ENCODE data around the gene DDX60. TPM values are rescaled to one million over a fixed set of nuclear protein-coding genes. Genes with fewer than 3 reads are reported as not detected.

DDX60 gene
- total RNA-seq (2021; ENCODE audit: unreplicated experiment): 10.1 TPM
- 1.8 TPM for polyA plus RNA-seq (2012; ENCODE audit: insufficient read length)
- percentile 53 among the genes with signal in this experiment for Bru-seq, nascent RNA
- BruChase-seq, experiment 1, labeled RNA remaining after a 2-hour chase: percentile 49 among the genes with signal in this experiment
- percentile 54 among the genes with signal in this experiment for BruChase-seq, experiment 2, labeled RNA remaining after a 6-hour chase
- long read RNA-seq, full-length matches to known transcripts: 15 of 23 reads
- long read RNA-seq, partial matches to known transcripts: 4 of 23 reads
- long read RNA-seq, other reads (novel, unspliced or antisense): 4 of 23 reads

GRCh38 chr4:168318266-168318895, at the start of gene DDX60:
Gene DDX60 (minus strand): TSS chr4:168318752. CDS start chr4:168311259, 7,493 bp downstream.
- Histone ChIP-seq H3K4me3 (ENCODE audit: low read depth in 2 of 2, low read length in 2 of 2) (peak within 1 kb of the TSS; percentile 82 to 83), H3K36me3 (ENCODE audit: control insufficient read depth, insufficient read depth, low read length) (no peaks in the 10 kb centered on the region), H3K27me3 (ENCODE audit: control insufficient read depth, insufficient read depth, low read length) (no peaks in the 10 kb centered on the region), H3K9me3 (ENCODE audit: control insufficient read depth, insufficient read depth, low read depth, low read length) (no peaks in the 10 kb centered on the region), H3K4me1 (ENCODE audit: control insufficient read depth, insufficient read depth, low read length) (no peaks in the 10 kb centered on the region; the same call in 1 of the 2 replicates), H3K27ac (ENCODE audit: low read length) (peak within 1 kb of the TSS; percentile 77)
- ATAC-seq (peak; percentile 95), DNase-seq (ENCODE audit: low read depth, low spot score) (peak; percentile 17)
- intact Hi-C loops (cut with micrococcal nuclease; ENCODE audit: unreplicated experiment) (no loop called here), in situ Hi-C loops (cut with HindIII; ENCODE audit: low pct_unique_long_range_greater_than_20kb, low sequenced_read_pairs) (no loop called here)
- peak; percentile 48 for TF ChIP-seq CTCF (IDR thresholded peaks at IDR 0.05)
- TF ChIP-seq REST (IDR thresholded peaks at IDR 0.05; ENCODE audit: insufficient read depth in 1 of 2, low read depth in 2 of 2, low read length in 1 of 2): no peak
- TF ChIP-seq TCF7L2 (IDR thresholded peaks at IDR 0.05; ENCODE audit: low read depth, low read length): no peak; the same call in 1 of the 2 replicates
- no peak for TF ChIP-seq POLR2AphosphoS5 (IDR thresholded peaks at IDR 0.05; ENCODE audit: low read depth, low read length)
- no peak for TF ChIP-seq SIN3A (IDR thresholded peaks at IDR 0.05; ENCODE audit: borderline replicate concordance, insufficient read depth, low read depth, low read length)
- TSS peak; percentile 71 for BruUV-seq (replicated peaks)
- CTCF ChIA-PET: no interaction called here
- POLR2A ChIA-PET: no interaction called here

GRCh38 chr4:168367065-168367464, 48.5 kb upstream of the DDX60 start:
- no TSS peak for BruUV-seq (replicated peaks)
- no peaks in the 10 kb centered on the region for H3K4me1 ChIP-seq (ENCODE audit: control insufficient read depth, insufficient read depth, low read length)
- ChIA-PET POLR2A (no interaction called here), CTCF (no interaction called here)
- in situ Hi-C loops (cut with HindIII; ENCODE audit: low pct_unique_long_range_greater_than_20kb, low sequenced_read_pairs): no loop called here
- H3K4me3 ChIP-seq (ENCODE audit: low read depth in 2 of 2, low read length in 2 of 2): no peak overlapping the region
- no peak for DNase-seq (ENCODE audit: low read depth, low spot score)
- no peaks in the 10 kb centered on the region for H3K27me3 ChIP-seq (ENCODE audit: control insufficient read depth, insufficient read depth, low read length)
- ATAC-seq: no peak
- intact Hi-C loops (cut with micrococcal nuclease; ENCODE audit: unreplicated experiment): no loop called here
- TF ChIP-seq CTCF (IDR thresholded peaks at IDR 0.05) (no peak), SIN3A (IDR thresholded peaks at IDR 0.05; ENCODE audit: borderline replicate concordance, insufficient read depth, low read depth, low read length) (no peak), TCF7L2 (IDR thresholded peaks at IDR 0.05; ENCODE audit: low read depth, low read length) (no peak)
- H3K36me3 ChIP-seq (ENCODE audit: control insufficient read depth, insufficient read depth, low read length): no peaks in the 10 kb centered on the region
- H3K27ac ChIP-seq (ENCODE audit: low read length): no peak overlapping the region
- H3K9me3 ChIP-seq (ENCODE audit: control insufficient read depth, insufficient read depth, low read depth, low read length): no peaks in the 10 kb centered on the region
